ENCODE measurements around the gene SLC37A3. TPM values are rescaled to one million over a fixed set of nuclear protein-coding genes. Genes with fewer than 3 reads are reported as not detected.
"Not testable (repeated sequence)": the region's sequence is repeated elsewhere in the genome, so short reads cannot be mapped to it uniquely, and the experiment has no call there.

SLC37A3 gene
- total RNA-seq, 1 donor from 2014 or later = 83.0 TPM

- DNase-seq = no peak
Observed at GRCh38 chr7:140345426-140345825, 52.9 kb downstream of the SLC37A3 start.

DNA sequence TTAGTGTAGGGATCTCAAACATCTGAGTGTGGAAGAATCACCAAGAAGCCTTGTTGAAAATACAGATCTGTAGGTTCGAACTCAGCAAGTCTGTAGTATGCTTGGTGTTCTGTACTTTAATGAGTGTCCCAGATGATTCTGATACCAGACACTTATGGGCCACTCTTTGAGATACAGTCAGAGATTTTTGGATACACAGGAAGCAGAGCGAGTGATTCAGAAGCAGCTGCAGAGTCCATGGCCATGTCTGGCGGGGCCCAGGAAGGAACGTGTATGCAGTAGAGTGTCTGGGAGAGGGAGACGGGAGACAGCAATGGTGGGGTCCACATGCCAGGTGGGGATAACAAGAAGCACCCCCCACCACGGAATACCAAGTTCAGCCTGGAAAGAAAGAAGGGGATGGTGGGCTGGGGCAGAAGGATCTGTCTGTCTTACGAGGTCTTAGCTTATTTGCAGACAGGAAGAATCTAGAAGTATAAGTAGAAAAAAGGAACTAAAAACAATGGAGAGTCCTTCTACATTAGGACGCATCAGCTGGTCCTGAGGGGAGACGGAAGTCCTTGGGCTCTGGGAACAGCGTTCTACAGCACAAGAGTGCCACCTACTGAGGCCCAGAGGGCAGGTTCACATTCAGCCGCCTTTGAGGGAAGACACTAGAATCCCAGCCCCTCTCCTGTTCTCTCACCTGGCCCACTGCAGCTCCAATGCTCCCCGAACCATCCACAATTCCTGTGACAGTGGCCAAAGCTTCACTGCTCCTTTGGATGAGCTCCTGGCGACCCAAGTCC, 55.4 kb downstream of the SLC37A3 start:
- peak; percentile 77 for DNase-seq

DNA sequence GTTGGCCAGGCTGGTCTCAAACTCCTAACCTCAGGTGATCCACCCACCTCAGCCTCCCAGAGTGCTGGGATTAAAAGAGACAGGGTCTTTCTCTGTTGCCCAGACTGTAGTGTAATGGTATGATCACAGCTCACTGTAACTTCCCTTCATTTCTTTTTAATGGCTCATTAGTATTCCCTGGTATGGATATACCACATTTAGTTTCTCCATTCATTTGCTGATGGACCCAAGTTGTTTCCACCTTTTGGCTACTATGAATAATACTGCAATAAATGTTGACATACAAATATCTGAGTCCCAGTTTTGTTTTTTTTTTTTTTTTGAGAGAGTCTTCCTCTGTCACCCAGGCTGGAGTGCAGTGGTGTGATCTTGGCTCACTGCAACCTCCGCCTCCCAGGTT, 59.4 kb downstream of the SLC37A3 start:
- not testable (repeated sequence) for DNase-seq

DNA sequence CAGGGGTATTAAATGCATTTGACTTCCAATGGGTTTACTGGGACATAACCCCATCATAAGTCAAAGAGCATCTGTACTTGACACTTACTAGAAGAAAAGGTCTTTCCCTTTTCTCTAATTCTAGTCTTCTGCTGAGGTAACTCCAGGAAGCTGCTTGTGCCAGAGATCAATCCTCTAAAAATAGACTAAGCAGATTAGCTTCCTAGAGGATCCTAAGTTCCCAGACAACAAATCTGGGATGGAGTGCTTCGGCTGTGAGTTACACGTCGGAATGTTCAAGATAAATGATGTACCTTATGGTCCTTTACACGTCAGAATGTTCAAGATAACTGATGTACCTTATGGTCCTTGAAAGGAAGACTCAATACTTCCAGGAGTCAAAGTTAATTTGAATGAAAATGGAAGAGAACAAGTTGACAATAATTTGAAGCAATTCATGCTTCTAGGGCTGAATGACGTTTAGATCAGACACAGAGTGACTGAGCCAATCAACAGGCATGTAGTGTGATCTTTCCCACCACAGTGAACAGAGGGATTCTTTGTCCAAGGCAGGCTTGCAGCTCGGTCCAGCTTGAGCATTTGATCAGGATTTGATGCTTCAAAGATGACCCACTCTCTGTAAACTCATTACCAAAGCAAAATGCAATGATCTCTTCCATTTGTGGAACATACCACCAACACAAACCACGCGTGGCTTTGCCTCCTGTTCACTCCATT, 63.8 kb downstream of the SLC37A3 start:
- DNase-seq = no peak

- DNase-seq = no peak
Observed at GRCh38 chr7:140333686-140334085, 64.6 kb downstream of the SLC37A3 start.

GRCh38 chr7:140333223-140333622, 65.1 kb downstream of the SLC37A3 start:
- peak; percentile 42 for DNase-seq

DNA sequence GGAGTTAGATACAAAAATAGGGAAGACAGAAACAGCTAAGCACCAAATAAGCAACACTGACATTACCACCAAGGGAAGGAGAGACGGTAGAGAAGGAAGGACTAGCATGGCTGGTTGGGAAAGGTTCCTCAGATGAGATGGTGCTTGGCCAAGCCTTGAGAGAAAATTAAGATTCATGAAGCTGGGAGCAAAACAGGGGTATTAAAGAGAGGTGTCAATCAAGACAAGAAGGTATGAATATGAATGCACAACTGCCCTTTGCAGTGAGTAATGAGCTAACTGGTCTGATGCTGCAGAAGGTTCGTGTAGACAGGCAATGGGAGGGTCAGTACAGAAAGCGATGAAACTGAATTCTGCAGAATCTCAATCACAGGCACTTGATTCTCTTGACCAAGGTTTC, 67.7 kb downstream of the SLC37A3 start:
- DNase-seq = no peak

GRCh38 chr7:140330128-140330527, 68.2 kb downstream of the SLC37A3 start:
- DNase-seq = no peak

- no peak for DNase-seq
Observed at GRCh38 chr7:140327261-140327661, 71.1 kb downstream of the SLC37A3 start.

GRCh38 chr7:140326116-140326928, 72.0 kb downstream of the SLC37A3 start:
- DNase-seq = peak; percentile 83

DNA sequence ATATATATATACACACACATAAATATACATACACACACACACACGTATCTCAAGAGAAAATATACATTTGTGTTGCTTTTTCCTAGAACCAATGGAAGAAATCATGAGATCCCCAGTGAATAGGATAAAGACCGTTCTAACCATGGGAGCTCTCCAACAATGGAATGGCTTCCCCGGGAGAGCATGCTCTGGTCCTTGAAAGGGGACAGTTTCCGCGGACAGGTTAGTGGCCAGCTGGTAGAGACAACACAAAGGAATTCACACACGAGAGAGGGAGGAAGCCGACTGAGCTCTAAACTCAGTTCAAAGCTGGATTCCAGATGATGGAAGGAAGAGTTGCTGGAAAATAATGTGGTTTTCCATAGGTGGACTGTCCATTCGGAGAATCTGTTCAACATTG, 72.7 kb downstream of the SLC37A3 start:
- DNase-seq = peak; percentile 20

GRCh38 chr7:140324714-140325113, 73.6 kb downstream of the SLC37A3 start:
- DNase-seq = no peak

DNA sequence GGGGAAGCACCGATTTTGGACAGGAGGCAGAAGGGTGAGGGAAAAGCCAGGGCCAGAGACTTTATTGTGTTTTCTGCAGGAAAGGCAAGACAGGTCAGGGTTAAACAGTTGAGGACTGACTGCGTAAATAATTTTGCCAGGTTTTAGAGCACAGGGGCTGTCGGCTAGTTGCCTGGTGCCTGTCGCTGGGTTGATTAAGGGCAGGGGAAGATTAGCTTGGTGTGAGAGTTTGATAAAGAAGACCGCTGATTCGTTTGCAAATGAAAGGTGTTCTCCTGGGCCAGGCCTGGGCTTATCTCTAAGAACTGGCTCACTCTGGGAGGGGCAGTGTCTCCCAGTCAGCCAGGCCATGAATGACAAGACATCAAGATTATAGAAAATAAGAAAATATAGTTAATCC, 75.6 kb downstream of the SLC37A3 start:
- DNase-seq = no peak

- not testable (repeated sequence) for DNase-seq
Observed at GRCh38 chr7:140320078-140320477, 78.3 kb downstream of the SLC37A3 start.

- DNase-seq = no peak
Observed at GRCh38 chr7:140317999-140318398, 80.3 kb downstream of the SLC37A3 start.

- no peak for DNase-seq
Observed at GRCh38 chr7:140317597-140317996, 80.7 kb downstream of the SLC37A3 start.

- DNase-seq = peak; percentile 25
Observed at GRCh38 chr7:140316165-140316661, 82.1 kb downstream of the SLC37A3 start.

GRCh38 chr7:140315498-140316164, 82.7 kb downstream of the SLC37A3 start:
- DNase-seq = no peak

DNA sequence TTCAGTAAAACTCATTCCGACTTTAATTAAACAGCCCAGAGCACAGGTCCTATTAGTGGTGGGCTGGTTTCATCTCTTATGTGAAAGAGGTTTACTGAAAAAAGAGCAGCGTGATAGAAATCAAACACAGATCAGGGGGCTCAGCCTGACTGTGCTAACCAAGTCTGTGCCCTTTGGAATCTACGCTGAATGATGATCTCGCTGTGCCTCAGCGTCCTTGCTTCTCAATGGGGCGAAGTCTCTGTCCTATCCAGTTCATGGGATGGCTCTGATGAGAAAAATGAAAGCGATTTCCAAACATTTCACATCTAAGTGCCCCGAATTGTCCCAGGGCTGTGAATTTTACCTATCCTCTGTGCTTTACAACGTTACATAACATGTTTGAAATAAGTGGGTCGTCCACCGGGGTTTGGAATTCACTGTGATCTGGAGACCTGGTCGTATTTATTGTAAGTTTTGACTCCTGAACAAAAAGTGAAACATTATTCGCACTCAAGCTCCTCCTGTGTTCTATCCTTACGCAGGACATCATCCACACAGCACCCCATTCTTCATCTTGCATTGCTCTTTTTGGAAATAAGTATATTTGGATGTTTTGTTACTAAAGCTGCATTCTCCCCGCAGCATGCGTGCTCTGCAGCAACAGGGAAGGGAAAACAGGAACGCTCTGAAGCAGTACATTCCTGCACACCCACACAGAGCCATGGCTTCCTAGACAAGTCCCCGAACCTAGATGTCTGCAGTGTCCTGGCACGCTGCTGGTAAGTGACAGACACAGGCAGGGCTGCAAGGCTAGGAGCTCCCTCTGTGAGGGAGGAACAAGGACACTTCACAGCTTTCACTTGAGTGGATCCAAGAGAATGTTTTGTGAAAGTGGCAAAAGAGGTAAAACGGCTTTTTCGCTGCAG, 83.5 kb downstream of the SLC37A3 start:
- no peak for DNase-seq

- DNase-seq = no peak
Observed at GRCh38 chr7:140312141-140312846, 86.0 kb downstream of the SLC37A3 start.

- DNase-seq = not testable (repeated sequence)
Observed at GRCh38 chr7:140311128-140311527, 87.2 kb downstream of the SLC37A3 start.

All from dermis blood vessel endothelial cell (primary cell).